Keratinocyte (primary cell): ENCODE data around the gene WNK4.

Experiments
- EZH2 ChIP-seq: IDR thresholded peaks from one replicate; pipeline ENCODE4 v1.6.1; 2012; ENCODE audit warnings: inconsistent platforms, mild to moderate bottlenecking, low read length, moderate library complexity
- TF ChIP-seq, protein P1 (sequence below), 3 experiments: IDR thresholded peaks in 1 of 3; conservative IDR thresholded peaks in 1 of 3; optimal IDR thresholded peaks in 1 of 3; 2 replicates in 2 of 3; 3 replicates in 1 of 3; pipeline versions ENCODE3 to v1.5.1; 2011; ENCODE audit warnings: low read length in 3 of 3, mild to moderate bottlenecking in 3 of 3, moderate library complexity in 2 of 3, control low read depth in 1 of 3, inconsistent platforms in 1 of 3; ENCODE audit not compliant: insufficient read depth in 2 of 3; ENCODE audit errors: extremely low read depth in 1 of 3

DNA sequence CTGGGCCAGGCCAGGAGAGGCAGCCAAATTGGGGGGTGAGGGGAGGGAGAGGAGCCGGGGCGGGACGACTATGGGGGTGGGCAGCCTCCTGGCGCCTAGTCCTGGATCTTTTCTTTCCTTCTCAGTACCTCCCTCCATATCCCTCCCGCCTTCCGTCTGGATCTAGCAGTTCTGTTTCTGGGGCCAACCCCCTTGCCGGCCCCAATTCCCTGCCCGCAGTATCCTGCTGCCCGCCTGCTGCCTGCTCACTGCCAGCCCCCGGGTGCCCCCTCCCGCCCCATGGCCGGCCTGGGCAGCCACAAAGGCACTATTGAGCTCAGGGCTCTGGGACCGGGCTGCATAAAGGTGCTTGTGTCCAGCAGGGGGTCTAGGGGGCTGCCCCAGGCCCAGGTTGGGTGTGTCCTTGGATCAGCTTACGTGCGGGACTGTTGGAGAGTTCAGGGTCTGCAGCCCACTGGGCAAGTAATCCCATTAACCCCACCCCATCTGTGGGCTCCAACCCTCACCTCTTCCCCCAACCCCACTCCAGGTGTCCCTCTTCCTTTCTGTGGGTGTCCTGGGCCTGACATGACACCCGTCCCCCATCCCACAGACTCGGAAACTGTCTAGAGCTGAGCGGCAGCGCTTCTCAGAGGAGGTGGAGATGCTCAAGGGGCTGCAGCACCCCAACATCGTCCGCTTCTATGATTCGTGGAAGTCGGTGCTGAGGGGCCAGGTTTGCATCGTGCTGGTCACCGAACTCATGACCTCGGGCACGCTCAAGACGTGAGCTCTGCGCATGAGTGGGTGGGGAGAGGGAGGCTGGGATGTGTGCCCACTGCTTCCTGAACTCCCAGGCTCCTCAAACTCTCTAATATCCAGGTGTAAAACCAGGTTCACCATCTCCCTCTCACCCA is 2.0 kb downstream of the WNK4 start:
- TF ChIP-seq, protein P1, sequence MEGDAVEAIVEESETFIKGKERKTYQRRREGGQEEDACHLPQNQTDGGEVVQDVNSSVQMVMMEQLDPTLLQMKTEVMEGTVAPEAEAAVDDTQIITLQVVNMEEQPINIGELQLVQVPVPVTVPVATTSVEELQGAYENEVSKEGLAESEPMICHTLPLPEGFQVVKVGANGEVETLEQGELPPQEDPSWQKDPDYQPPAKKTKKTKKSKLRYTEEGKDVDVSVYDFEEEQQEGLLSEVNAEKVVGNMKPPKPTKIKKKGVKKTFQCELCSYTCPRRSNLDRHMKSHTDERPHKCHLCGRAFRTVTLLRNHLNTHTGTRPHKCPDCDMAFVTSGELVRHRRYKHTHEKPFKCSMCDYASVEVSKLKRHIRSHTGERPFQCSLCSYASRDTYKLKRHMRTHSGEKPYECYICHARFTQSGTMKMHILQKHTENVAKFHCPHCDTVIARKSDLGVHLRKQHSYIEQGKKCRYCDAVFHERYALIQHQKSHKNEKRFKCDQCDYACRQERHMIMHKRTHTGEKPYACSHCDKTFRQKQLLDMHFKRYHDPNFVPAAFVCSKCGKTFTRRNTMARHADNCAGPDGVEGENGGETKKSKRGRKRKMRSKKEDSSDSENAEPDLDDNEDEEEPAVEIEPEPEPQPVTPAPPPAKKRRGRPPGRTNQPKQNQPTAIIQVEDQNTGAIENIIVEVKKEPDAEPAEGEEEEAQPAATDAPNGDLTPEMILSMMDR (optimal IDR thresholded peaks at IDR 0.05 in 1 of 3, IDR thresholded peaks at IDR 0.05 in 1 of 3, conservative IDR thresholded peaks at IDR 0.05 in 1 of 3; ENCODE audit: extremely low read depth in 1 of 3, insufficient read depth in 2 of 3, low read length in 3 of 3): no peak
- no peak for TF ChIP-seq EZH2
